ENCODE measurements around the gene SH2D3A.

SH2D3A gene

DNA sequence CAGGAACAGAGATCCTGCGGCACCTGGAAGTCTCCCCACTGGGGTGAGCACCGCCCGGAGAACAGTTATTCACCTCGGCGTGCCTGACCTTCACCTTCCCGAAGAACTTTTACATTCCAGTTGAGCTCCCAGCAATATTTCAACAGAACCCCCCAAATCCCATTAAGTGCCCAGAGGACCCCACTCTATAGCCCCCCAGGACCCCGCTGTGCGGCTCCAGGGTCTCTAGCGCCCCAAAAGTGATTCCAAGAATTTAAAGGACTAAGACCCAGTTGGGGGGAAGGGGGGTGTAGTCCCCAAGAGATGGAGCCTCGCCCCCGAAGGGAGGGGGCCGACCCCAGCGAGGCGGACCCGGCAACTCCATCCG, 30.3 kb downstream of the SH2D3A start:
- no peak for DNase-seq

DNA sequence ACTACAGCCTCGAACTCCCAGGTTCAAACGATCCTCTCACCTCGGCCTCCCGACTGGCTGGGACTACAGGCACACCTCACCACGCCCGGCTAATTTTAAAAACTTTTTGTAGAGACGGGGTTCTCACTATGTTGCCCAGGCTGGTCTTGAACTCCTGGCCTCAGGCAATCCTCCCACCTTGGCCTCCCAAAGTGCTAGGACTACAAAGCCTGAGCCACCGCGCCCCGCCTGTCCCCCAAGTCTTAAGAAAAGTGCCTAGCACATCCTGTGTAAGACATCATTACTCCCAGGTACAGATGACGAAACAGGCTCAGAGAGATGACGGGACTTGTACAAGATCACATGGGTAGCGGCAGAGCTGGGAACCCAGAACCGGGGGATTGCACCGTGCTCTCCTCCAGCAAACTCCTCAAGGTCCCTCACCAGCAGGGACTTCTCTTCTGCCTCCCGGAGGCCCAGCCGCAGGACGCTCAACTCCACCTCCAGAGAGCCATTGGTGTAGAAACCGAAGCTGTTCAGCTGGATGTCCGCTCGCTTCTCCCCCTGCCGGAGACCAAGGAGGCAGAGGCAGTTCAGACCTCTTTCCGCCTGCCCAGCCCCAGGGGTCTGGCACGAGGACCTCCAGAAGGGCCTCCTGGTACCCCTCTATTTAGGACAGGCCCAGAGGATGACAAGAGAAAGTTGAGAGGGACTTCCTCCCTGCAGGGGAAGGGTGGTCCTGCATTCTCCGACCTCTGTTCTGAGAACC, 30.9 kb downstream of the SH2D3A start:
- DNase-seq, result peak; percentile 53

DNA sequence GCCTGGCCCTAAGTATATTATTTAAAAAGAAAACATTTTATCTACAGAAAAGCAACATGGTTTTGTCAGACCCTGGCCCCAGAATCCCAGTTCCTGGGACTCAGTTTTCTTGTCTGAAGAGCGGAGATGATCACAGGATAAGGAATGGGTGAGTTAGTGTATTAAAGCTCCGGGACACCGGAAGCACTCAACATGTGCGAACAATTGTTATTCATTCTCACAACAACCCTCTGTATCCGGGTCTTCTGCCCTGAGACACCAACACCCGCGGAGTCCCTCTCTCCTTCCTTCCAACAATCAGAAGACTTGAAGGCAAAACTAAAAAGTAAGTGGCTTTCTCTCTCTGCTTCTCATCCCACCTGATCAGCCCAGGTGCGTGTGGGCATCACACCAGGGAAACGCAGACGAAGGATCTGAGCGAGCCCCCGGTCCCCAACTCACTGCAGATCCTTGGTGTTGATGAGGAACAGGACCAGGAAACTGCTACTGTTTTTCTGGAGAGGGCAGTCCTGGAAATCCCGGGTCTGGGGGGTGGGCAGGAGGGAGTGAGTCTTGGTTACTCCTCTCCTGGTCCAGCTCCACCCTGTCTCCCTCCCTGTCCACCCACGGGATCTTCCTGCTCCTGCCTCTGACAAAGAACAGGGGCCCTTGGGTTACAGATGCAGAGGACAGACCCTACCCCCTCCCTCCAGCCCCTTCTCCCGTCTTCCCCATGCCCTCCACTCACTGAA, 31.9 kb downstream of the SH2D3A start:
- no peak for DNase-seq

DNA sequence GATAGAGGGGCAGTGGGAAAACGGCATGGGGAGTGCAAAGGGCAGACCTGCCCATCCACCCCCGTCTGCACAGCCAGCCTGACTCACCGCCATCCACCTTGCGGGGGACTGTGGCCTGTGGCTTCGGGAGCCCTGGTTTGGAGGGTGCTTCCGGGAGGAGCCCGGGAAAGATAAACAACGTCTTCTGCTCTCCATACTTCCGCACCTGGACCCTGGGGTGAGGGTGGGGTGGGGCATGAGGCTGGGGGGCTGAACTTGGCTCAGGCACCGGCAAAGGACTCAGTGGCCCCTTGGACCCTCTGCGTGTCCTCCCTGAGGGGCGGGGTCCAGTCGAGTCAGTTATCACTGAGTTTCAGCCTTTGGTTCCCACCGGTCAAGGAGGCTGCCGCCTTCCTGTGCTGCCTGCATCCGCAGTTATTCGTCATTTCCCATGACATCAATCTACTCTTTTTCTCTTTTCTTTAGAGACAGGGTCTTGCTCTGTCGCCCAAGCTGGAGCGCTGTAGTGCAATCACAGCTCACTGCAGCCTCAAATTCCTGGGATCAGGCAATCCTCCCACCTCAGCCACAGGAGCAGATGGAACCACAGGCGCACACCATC, 33.0 kb downstream of the SH2D3A start:
- no peak for DNase-seq

DNA sequence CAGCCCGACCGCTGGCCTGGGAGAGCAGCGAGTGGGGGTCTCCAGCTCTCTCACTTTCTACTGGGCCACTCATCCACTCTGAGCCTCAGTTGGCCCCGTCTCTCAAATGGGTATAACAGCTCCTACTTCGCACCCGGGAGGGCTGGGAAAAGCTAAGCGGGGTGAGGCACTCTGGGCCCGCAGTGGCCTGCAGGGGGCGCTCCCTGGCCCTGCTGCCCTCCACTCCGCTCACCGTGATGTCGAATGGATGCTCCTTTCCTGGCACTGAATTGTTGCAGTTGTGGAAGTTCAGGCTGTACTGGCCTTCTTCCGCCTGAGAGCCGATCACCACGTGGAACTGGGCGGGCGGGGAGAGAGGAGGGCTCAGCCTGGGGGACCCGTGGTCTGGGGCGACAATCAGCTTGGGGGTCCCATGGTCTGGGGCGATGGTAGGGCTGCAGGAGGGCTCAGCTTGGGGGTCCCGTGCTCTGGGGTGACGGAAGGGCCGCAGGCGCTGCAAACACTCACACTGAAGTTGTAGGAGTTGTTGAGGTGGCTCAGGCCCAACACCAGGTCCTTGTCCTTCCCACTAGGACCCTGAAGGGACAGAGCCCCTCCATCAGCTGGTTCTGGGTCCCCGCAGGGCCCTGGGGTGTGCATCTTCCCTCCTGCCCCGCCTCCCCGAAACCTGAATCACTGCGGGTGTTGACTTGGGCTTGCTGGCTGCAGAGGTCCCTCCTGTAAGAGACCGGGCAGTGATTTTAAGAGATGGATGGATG, 33.7 kb downstream of the SH2D3A start:
- no peak for DNase-seq

DNA sequence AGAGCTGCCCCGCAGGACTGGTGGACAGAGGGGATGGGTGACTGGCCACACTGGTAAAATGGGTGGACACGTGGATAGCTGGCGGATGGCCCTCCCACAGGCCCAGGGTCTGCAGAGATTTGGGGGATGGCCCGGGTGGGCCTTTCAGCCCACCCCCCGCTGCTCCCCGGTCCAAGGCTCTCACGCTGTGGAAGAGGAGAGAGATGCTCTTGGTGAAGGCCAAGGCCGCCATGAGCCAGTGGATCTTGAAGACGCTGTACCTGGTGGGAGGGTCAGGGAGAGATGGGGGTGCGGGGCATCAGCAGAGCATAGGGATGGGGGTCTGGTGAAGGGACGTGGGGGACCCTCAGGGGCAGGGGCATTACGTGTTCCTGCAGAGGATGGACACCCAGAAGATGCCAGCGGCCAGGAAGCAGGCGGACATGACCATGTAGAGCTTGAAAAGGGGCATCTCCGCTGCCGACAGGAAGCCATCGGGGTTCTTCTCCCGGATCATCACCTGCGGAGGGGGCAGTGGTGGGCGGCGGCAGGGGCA, 34.4 kb downstream of the SH2D3A start:
- no peak for DNase-seq

DNA sequence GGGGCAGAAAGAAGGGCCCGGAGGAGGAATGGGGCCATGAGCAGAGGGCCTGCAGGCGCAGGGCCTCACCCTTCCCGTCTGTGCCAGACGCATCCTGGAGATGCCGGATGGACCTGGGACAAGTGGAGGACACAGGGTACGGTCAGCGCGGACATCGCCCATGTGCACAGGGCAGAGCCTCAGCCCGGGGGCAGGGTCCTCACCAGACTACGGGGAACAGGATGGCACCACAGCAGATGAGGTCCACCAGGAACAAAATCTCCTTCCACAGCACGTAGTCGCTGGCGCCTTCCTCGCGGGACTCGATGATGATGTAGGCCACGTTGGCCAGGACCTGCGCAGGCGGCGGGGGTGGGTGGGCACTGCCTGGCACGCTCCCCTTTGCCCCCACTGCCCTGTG, 35.4 kb downstream of the SH2D3A start:
- no peak for DNase-seq

DNA sequence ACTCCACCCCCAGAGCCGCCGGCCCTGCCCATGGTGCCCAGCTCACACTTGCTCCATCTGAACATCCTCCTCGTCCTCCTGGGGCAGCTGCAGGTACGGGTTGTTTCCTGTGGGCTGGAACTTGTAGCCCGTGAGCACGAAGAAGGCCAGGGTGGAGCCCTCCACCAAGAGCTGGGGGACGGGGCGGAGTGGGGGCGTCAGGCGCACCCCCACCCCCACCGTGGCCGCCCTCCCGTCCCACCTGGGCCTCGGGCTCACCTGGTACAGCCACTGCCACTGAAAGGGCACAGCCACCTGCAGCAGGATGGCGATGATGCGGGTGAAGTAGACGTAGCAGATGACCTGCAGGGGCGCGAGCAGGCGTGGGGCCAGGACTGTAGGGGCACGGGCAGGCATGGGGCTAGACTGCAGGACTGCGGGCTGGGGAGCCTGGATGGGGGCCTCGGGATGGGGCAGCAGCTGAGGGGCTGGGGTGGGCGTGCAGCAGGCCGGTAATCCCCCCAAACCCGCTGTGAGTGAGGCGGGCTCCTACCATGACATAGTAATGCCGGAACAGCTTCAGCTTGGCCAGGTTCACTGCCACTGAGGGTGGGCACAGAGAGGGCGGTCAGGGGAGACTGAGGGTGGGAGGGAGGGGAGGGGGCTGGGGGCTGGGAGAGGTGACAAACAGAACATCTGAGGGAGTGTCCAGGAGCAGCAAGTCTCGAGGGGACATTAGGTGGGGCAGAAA, 36.1 kb downstream of the SH2D3A start:
- DNase-seq, result no peak

DNA sequence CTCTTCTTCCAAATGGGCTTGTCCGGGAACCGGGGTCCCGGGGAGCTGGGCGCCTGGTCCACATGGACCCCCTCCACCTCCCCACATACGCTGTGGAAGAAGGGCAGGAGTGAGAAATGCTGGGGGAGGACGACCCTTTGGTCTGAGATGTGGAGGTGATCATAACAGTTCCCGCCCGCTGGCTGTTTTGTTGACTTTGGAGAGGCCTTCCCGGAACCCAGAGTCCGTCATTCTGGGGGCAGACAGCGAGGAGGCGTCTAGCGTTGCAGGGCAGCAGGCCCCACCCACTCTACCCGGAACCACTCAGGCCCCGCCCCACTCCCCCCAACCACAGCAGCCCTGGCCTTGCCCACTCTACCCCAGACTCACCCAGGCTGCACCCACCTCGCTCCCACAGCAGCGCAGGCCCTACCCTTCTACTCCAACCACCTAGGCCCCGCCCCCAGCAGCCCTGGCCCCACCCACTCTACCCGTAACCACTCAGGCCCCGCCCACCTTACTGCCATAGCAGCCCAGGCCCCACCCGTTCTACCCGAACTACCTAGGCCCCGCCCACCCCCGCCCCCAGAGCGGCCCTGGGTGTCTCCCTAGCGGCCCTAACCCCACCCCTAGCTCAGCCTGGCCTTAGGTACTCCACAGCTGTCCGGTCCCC, 37.0 kb downstream of the SH2D3A start:
- DNase-seq, result no peak

DNA sequence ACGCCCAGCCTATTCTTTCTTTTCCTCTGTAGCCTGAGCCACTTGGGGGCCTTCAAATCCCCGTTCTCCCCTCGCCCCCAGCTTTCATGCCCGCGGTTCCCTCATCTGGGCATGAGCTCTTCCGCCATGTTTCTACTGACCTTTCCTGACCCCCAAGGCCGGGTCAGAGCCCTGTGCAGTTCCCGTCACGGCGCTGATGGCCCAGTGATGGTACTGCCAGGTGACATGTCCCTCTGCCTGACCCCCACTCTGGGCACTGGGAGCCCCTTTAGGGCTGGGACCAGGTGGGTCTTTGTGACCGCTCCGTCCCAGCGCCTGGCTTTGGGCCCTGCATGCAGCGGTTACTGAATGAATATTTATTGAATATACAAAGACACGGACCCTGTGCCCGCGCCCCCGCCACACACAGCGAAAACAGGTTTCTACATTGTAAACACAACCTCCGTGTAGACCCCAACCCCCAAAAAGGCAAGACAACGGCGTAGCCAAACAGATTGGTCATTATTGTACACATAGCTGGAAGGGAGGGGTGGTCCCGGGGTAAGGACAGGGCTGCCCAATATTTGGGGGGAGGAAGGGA, 37.6 kb downstream of the SH2D3A start:
- no peak for DNase-seq

DNA sequence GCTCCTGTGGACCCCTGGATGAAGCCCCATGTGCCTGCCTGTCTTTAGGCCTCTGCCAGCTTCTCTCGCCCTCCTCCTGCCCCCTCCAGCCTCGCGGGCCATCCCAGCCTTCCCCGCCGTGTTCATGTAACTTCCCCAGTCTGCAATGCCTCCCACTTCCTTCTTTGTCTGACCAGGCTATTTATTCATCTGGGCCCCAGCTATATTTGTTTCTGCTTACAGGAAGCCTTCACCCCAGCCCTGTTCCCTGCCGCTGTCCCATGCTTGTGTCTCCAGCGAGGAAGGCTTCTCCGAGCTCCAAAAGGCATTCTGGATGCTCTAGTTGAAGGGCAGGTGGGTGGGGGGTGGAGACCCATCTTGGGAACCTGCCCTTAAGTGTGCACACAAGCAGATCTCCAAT, 38.9 kb downstream of the SH2D3A start:
- DNase-seq, result no peak

DNA sequence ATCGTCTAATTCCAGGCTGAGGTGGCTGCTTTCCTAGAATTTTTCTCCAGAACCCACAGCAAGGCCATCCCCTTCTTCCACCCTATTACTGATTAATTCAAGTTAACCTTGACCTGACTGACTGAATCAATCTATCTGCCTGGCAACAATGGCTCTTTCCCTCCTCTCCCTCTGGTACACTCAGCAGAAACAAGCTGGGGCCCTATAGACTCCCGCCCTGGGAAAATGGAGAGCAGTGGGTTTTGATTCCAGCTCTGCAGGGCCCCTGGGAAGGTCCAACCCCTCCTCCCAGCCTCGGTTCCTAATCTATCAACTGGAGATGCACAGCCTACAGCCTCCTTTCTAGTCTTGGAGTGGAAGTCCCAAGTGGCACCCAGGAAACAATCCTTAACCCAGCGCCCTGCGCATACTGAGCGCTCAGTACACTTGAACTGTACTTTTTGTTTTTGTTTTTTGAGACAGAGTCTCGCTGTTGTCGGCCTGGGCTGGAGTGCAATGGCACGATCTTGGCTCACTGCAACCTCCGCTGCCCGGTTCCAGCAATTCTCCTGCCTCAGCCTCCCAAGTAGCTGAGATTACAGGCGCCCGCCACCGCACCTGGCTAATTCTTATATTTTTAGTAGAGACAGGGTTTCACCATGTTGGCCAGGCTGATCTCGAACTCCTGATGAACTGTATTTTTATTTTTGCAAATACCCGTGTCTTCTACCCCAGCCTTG, 41.6 kb downstream of the SH2D3A start:
- DNase-seq, result no peak

DNA sequence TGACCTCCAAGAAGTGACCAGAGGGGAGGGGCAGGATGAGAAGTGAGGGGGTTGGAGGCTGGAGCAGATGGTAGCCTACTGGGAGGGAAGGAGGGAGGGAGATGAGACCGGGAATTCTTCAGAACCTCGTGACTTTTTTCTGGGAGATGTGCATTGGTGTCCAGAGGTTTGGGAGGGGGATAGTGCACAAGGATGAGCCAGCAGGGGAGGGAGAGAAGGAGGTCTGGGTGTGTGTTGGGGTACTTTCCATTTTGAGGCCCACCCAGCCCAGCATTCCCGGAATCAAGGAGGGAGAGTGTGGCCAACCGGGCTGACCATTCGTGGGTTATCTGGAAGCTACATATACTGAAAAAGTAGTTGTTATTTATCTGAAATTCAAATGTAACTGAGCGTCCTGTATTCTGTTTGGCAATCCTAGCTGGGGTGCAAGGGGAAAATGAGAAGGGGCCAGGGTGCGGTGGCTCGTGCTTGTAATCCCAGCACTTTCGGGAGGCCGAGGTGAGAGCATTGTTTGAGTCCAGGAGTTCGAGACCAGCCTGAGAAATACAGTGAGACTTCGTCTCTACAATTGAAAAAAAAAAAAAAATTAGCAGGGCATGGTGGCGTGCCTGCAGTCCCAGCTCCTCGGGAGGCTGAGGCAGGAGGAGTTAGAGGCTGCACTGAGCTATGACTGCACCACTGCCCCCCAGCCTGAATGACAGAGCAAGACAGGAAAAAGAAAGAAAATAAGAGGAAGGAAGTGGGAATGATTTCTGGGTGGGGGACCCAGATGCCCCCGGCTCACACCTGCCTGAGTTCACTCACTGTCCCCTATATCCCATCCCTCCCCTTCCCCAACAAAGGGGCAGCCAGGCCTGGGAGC, 42.4 kb downstream of the SH2D3A start:
- DNase-seq, result no peak

DNA sequence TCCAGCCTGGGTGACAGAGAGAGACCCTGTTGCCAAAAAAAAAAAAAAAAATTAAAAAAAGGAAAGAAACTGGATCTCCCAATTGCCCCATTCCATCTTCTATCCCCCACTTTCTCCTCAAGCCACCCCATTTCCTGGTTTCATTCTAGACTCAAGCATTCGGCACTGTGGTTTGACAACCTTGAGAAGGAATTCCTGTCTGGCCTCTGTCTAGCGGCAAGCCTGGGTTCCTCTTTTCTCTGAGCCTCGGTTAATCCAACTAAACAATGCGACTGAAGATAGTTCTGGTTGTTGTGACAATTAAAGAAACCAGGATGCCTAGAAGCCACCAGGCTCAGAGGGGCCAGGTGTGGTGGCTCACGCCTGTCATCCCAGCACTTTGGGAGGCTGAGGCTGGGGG, 43.5 kb downstream of the SH2D3A start:
- DNase-seq, result no peak

DNA sequence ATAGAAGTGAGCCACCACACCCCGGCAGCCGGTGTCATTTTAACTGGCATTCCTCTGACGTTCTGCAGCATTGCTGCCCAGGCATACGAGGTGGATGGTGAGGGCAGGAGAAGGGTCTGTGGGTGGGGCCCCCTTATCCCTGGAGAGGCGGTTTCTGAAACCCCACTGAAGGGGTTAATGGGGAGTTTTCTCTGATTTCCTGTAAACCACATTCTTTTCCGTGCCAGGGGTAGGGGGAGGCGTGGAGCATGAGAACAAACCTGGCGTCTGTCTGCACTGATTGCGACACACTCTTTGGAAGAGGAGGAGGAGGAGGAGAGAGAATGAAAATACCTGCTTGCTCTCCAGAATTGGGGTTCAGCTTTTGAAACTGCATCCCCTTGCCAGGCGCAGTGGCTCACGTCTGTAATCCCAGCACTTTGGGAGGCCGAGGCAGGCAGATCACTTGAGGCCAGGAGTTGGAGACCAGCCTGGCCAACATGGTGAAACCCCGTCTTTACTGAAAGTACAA, 44.1 kb downstream of the SH2D3A start:
- DNase-seq, result no peak

DNA sequence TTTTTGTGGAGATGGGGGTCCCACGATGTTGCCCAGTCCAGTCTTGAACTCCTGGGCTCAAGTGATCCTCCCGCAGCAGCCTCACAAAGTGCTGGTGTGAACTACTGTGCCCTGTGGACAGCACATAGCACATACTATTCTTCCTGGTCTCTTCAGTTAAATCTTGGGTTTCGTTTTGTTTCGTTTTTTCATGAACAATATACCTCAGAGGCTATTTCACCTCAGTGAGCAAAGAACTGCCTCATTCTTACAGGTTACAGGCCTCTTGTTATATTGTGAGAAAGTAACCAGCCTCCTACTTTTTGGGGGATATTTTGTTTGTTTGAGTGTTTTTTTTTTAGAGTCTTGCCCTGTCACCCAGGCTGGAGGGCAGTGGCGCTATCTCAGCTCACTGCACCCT, 45.5 kb downstream of the SH2D3A start:
- DNase-seq, result no peak

DNA sequence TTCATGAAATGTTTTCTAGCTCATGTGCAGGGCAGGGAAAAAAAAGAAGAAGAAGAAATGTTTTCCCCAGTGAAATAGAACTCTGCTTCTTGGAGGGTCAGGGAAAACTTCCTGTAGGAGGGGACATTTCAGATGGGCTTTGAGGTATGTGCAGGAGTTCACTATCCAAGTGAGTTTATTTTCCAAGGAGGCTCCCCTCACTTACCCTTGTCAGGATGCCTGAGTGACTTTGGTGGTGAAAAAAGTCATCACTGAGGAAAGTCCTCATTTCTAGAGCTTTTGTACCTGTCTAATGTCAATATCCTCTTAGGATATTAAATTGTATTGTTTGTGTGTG, 46.1 kb downstream of the SH2D3A start:
- DNase-seq, result no peak

DNA sequence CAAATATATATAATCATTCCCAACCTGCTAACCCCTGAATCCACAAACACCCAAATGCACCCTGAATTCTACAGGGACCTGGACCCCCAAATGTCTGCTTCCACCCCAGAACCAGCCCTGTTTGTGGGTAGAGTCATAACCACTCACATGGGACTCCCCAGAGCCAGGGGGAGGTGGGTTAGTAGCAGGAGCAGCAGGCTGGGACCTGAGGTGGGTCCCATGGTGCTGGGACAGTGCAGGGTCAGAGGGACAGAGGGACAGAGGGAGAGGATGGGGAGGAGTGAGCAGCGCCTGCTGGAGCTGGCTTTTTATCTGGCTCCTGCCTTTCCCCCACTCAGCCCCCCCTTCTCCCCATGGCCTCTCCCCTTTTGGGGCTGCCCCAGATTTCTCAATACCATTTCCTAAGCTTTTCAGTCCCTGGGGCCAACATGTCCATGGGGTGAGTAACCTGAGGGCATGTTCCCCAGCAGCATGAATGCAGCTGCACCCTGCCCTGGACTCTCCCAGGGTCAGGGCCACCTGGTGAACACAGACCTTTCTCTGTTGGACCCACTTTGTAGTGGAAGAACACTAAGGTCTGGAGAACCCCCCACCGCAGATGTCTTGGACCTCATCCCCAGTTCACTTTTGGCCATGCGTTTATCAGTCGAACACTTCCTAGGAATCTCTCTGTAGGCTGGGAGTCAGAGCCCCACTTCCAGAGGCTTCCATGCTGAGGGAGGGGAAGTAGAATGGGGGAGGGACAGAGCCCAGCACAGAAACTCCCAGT, 46.7 kb downstream of the SH2D3A start, which contains the start of gene C3:
Gene C3, minus strand, starts transcription at position 282 of the 769 bp plus-strand sequence. Its CDS starts 61 bp downstream, at position 221.
- DNase-seq, result no peak

DNA sequence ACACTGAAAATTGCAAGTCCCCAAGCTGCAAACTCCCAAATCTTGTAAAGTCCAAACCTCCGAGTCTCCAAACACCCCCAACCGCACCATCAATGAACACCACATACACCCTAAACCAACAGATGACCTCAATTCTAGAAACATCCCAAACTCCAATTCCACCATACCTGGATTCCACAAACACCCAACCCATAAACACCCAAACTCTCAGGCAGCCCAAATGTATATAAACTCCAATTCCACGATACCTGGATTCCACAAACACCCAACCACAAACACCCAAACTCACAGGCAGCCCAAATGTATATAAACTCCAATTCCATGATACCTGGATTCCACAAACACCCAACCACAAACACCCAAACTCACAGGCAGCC, 47.3 kb downstream of the SH2D3A start:
- no peak for DNase-seq

Measured in DMS79 treated with DMSO at 0.1 percent for 48 hours (cell line).